HG03469 (cell line): ENCODE data around the gene CLTB.

Source experiments
- ATAC-seq: cut with Tn5 transposase; IDR thresholded peaks from one replicate; pipeline ENCODE4 v1.9.1; 2021; ENCODE audit warnings: mild to moderate bottlenecking, moderate library complexity, moderate number of reproducible peaks; ENCODE audit not compliant: unreplicated experiment

Gene CLTB

DNA sequence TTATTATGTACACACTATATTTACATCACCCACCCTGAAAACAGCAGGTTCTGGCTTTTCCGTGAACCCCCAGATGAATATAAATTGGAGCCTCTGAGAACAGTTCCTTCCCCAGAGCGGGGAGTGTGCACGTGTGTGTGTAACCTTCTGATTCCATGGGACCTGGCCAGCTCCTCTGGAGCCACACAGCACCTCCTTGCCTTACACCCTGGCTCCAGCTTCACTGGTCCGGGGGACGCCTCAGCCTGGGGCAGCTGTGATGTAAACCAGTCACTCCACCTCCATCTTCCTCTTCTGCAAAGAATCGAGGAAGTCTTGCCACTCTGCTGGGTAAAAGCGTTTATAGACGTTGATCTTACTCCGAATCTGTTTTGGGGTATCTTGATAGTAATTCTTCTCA lies 32.4 kb downstream of the CLTB start:
- no peak for ATAC-seq

DNA sequence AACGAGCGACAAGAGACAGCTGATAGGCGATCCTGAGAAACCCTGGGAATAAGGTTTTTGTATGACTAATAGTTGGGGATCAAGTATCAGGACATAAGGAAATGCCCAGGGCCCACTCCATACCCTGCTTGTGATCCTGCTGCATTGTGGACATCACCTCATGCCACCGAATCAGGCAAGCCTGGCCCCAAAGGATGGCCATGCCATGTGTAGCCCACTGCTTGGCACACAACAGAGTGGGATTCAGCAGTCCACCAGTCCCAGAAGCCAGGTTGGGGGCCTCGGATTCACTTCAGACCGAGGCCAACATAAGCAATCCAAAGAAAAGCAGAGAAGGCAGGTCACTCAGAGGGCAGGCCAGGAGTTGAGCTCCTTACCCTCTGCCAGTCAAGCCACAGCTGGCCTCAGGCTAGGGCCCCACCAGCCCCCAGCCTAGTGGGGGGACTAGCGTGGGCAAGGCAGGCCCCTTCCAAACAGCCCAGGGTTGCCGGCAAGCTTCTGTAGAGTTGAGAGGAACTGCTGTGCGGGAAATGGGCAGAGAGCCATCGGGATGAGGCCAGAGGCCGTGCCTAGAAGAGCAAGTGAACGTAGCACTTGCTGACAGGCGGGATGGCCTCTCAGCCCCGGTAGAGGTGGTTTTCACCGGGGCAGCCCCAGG lies 33.0 kb downstream of the CLTB start:
- ATAC-seq, result no peak

DNA sequence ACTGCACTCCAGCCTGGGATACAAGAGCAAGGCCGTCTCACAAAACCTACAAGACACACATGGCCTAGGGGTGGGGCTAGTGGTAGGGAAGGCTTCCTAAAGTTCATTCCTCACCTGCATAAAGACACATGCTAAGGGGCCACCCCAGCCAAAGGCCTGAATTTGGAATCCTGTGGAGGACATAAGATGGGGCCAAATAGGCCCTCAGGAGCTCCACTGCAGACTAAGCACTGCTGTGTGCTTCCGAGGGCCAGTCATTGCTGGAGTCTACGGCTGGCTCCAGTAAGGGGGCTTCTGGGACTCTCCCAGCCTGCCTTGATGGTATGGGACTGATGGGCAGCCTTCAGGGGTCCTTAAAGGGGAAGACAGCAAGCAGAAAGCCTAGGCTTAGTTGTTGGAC lies 33.6 kb downstream of the CLTB start:
- ATAC-seq, result no peak

- ATAC-seq, result no peak
Observed at GRCh38 chr5:176381979-176382378, 34.4 kb downstream of the CLTB start.

DNA sequence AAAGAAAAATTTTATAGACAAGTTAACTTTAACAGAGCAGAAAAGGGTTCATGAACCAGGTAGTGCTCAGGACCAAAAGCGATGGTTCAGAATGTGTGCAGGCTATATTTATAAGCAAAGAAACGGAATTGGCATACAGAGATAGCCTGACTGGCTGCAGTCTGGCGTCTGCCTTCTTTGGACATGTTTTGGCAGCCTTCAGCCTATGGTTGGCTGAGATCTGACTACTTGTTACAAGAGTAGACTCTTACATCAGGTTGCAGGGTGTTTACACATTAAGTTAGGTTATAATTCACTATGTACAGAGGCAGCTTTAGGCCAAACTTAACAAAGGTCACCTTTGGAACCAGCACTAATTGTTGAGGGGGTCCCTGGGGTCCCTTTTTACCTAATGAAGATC lies 34.9 kb downstream of the CLTB start:
- ATAC-seq, result no peak

GRCh38 chr5:176379881-176380280 lies 36.5 kb downstream of the CLTB start:
- ATAC-seq, result peak; percentile 46

DNA sequence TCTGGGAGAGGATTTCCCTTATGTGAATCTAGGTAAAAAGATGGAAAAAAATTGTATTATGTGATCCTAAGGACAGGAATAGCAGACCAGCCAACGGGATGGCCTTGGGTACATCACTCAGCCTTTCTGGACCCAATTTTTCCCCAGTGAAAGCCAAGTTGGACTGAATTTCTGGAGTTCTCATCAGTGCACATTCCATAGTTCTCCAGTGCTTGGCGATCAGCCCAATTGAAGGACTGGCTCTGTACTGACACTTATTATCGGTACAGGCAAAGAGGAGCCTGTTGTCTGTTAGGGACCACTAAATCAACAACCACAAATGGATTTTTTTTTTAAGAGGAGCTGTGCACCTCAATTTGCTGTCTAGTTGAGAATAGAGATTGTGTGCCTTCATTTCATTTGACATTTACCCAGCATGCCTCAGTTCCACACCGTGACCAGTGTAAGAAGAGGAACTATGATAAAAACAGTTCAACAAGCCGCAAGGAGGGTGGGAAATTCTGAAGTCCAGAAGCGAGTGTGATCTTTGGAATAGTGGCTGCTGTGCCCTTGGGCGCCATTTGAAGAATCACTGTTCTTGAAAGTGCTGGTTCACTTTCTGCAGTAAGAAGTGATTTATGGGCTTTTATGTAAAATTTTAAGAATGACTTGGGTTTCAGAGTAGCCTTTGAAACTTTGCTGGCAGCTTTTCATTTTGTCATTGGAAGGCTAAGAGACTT lies 43.1 kb downstream of the CLTB start:
- no peak for ATAC-seq

- no peak for ATAC-seq
Observed at GRCh38 chr5:176371621-176372539, 44.5 kb downstream of the CLTB start.

- no peak for ATAC-seq
Observed at GRCh38 chr5:176369934-176370711, 46.2 kb downstream of the CLTB start.

GRCh38 chr5:176368726-176369125 lies 47.6 kb downstream of the CLTB start:
- no peak for ATAC-seq

- no peak for ATAC-seq
Observed at GRCh38 chr5:176366232-176366894, 50.0 kb downstream of the CLTB start.

- ATAC-seq, result no peak
Observed at GRCh38 chr5:176365351-176366231, 50.7 kb downstream of the CLTB start, which contains the start of gene ARL10. Gene ARL10, plus strand, starts transcription at chr5:176365487. Its CDS starts 77 bp downstream, at chr5:176365564.

DNA sequence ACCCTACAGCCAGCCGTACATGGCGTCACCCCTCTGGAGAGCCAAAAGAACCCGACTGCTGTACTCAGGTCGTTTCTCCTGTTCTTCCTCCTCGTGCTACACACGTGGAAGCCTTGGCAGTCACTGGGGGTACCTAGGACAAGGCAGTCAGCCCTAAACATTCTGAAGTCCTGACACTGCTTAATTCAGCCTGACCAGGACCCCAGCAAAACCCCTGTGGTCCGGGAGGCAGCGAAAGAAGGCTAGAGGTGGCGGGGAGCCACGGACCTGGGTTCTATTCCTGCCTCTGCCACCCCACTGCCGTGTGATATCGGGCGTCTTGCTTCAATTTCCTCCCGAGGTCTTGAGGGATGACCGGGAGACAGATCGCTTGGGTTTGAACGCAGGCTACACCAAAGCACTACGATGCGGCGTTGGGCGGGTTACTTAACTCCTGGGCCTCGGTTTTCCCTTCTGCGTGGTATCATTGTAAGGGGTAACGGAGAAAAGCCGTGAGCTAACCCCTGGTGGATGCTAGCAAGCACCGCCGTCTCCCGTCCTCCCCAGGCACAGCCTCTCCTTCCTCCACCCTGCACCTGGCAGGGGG lies 51.5 kb downstream of the CLTB start:
- no peak for ATAC-seq

- peak; percentile 14 for ATAC-seq
Observed at GRCh38 chr5:176362233-176362490, 54.2 kb downstream of the CLTB start.

GRCh38 chr5:176361437-176362232 lies 54.7 kb downstream of the CLTB start, which contains the start of gene KIAA1191:
Gene KIAA1191, minus strand, starts transcription at chr5:176361764. Its CDS starts 2,256 bp downstream, at chr5:176359508.
- peak; percentile 79 for ATAC-seq

DNA sequence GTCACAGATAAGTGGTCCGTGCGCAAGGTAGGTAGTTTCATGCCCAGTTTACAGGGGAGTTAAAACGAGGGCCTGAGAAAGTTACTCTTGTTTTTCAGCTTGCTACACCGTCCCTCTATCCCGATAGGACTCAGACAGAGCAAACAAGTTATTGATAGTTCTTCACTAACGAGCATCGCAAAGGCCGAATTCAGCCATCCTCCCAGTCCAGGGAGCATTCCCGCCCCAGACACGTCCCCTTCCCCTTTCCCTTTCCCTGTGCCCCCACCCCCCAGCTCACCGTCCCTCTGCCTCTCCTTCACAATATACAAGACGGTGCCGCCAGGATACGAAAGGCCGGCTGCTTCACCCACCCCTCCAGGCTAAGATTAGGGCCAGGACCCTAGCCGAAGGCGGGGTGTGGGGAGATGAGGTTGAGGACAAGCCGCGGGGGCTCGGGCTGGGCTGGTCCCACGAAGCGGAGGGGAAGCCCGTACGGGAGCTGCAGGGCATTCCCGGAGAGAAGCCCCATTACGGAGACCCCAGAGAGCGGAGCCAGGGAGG lies 55.4 kb downstream of the CLTB start:
- no peak for ATAC-seq

DNA sequence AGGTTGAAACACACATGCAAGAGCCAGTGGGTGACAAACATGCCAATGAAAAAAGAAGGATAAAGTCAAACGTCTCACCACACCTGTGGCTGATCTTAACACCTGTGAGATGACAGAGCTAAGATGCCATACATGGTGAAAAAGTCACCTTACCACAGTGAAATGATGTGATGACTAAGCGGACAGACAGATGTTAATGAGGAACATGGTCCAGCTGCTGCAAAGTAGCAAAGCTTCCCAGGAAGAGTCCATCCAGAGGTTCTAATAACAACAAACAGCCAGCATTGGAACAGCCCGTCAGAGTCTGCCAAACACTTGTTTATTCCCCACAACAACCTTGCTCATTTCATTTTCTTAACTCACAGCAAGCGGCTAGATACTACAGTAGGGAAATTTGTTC lies 56.7 kb downstream of the CLTB start:
- no peak for ATAC-seq

GRCh38 chr5:176356179-176356566 lies 60.2 kb downstream of the CLTB start:
- ATAC-seq, result no peak
